IMR-90 (cell line): ENCODE measurements around the gene ITSN2.

Source experiments
- BHLHE40 ChIP-seq: fragments of 150-350 bp; IDR thresholded peaks from 2 replicates; pipeline ENCODE4 v1.6.1; 2016; ENCODE audit warnings: mild to moderate bottlenecking, low read depth, low read length
- FOS ChIP-seq: fragments of 150-350 bp; IDR thresholded peaks from 2 replicates; pipeline ENCODE4 v1.6.1; 2016; ENCODE audit warnings: low read depth, low read length
- MAFK ChIP-seq: IDR thresholded peaks from 2 replicates; pipeline ENCODE4 v1.6.1; 2012; ENCODE audit warnings: low read depth, low read length, improper control_type of control experiment
- MAZ ChIP-seq: IDR thresholded peaks from 2 replicates; pipeline ENCODE4 v1.6.1; 2012; ENCODE audit warnings: low read depth, mild to moderate bottlenecking, low read length, improper control_type of control experiment, moderate library complexity, borderline replicate concordance
- MXI1 ChIP-seq: IDR thresholded peaks from 2 replicates; pipeline ENCODE4 v1.6.1; 2012; ENCODE audit warnings: low read depth, mild to moderate bottlenecking, low read length, moderate library complexity, borderline replicate concordance
- POLR2A ChIP-seq: IDR thresholded peaks from 2 replicates; pipeline ENCODE4 v1.6.1; 2012; ENCODE audit warnings: mild to moderate bottlenecking, low read depth, low read length
- RAD21 ChIP-seq: IDR thresholded peaks from 2 replicates; pipeline ENCODE4 v1.6.1; 2012; ENCODE audit warnings: low read length, improper control_type of control experiment
- RCOR1 ChIP-seq: IDR thresholded peaks from 2 replicates; pipeline ENCODE4 v1.6.1; 2012; ENCODE audit warnings: mild to moderate bottlenecking, low read length, improper control_type of control experiment; ENCODE audit not compliant: insufficient replicate concordance
- RFX5 ChIP-seq: IDR thresholded peaks from 2 replicates; pipeline ENCODE4 v1.8.0; 2012; ENCODE audit warnings: low read depth, mild to moderate bottlenecking, low read length, moderate library complexity
- TF ChIP-seq, protein P1 (sequence below): fragments of 150-350 bp; IDR thresholded peaks from 2 replicates; pipeline ENCODE4 v1.6.1; 2016; ENCODE audit warnings: low read depth, mild to moderate bottlenecking, low read length, moderate library complexity, borderline replicate concordance
- TF ChIP-seq, protein P2 (sequence below): conservative IDR thresholded peaks from 2 replicates; pipeline ENCODE4 v1.5.1; 2012; ENCODE audit warnings: mild to moderate bottlenecking, low read depth, low read length, improper control_type of control experiment
- TF ChIP-seq, protein P3 (sequence below): fragments of 150-350 bp; IDR thresholded peaks from 2 replicates; pipeline ENCODE4 v1.6.1; 2017; ENCODE audit warnings: mild to moderate bottlenecking, antibody characterized with exemption, low read length, low read depth

DNA sequence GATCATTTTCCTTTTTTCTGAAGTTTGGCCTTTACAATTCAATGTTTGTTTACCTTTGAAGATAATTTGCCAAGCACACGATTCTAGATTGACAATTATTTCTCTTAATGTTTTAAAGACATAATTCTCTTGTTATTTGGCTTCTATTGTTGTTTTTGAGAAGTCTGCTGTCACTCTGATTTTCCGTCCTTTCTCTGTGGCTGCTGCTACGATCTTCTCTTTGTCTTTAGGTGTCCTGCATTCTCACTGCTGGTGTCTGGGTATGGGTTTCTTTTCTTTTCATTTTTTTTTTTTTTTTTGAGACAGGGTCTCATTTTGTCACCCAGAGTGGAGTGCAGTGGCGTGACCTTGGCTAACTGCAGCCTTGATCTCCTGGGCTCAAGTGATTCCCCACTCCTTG lies 200.6 kb downstream of the ITSN2 start:
- TF ChIP-seq, protein P1, sequence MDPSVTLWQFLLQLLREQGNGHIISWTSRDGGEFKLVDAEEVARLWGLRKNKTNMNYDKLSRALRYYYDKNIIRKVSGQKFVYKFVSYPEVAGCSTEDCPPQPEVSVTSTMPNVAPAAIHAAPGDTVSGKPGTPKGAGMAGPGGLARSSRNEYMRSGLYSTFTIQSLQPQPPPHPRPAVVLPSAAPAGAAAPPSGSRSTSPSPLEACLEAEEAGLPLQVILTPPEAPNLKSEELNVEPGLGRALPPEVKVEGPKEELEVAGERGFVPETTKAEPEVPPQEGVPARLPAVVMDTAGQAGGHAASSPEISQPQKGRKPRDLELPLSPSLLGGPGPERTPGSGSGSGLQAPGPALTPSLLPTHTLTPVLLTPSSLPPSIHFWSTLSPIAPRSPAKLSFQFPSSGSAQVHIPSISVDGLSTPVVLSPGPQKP = no peak
- TF ChIP-seq, protein P2, sequence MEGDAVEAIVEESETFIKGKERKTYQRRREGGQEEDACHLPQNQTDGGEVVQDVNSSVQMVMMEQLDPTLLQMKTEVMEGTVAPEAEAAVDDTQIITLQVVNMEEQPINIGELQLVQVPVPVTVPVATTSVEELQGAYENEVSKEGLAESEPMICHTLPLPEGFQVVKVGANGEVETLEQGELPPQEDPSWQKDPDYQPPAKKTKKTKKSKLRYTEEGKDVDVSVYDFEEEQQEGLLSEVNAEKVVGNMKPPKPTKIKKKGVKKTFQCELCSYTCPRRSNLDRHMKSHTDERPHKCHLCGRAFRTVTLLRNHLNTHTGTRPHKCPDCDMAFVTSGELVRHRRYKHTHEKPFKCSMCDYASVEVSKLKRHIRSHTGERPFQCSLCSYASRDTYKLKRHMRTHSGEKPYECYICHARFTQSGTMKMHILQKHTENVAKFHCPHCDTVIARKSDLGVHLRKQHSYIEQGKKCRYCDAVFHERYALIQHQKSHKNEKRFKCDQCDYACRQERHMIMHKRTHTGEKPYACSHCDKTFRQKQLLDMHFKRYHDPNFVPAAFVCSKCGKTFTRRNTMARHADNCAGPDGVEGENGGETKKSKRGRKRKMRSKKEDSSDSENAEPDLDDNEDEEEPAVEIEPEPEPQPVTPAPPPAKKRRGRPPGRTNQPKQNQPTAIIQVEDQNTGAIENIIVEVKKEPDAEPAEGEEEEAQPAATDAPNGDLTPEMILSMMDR = no peak
- TF ChIP-seq FOS (no peak), POLR2A (no peak), BHLHE40 (no peak), RFX5 (no peak), RCOR1 (no peak), MAFK (no peak), RAD21 (no peak), MAZ (no peak), MXI1 (no peak)
- TF ChIP-seq, protein P3, sequence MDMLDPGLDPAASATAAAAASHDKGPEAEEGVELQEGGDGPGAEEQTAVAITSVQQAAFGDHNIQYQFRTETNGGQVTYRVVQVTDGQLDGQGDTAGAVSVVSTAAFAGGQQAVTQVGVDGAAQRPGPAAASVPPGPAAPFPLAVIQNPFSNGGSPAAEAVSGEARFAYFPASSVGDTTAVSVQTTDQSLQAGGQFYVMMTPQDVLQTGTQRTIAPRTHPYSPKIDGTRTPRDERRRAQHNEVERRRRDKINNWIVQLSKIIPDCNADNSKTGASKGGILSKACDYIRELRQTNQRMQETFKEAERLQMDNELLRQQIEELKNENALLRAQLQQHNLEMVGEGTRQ = no peak
